GM23338 (cell line): ENCODE data around the gene FAM76B. TPM values are rescaled to one million over a fixed set of nuclear protein-coding genes. Genes with fewer than 3 reads are reported as not detected.

Experiments used
- ATAC-seq: fragments of 200-7000 bp; cut with Tn5 transposase; 3 replicates; pipeline ENCODE4 v1.9.1; 2020
- DNase-seq: peaks from one replicate; pipeline ENCODE4 v3.0.0-alpha.2; 2015; ENCODE audit warnings: low spot score
- H2AFZ ChIP-seq: fragments of 200-600 bp; sonication (generic); 2 replicates; pipeline ENCODE4 v1.8.0; 2016; ENCODE audit warnings: antibody characterized with exemption, mild to moderate bottlenecking, moderate library complexity
- H3F3A ChIP-seq: fragments of 200-600 bp; sonication (generic); replicated peaks from 2 replicates; pipeline ENCODE4 v1.8.0; 2017; ENCODE audit warnings: antibody characterized with exemption, mixed run types, low read depth
- H3K27ac ChIP-seq: fragments of 200-600 bp; sonication (generic); 2 replicates; pipeline ENCODE4 v1.6.1; 2016; ENCODE audit warnings: low read depth
- H3K27me3 ChIP-seq: fragments of 200-600 bp; sonication (generic); 2 replicates; pipeline ENCODE4 v1.8.0; 2016; ENCODE audit warnings: mild to moderate bottlenecking, mixed run types, moderate library complexity; ENCODE audit not compliant: insufficient read depth
- H3K36me3 ChIP-seq: fragments of 200-600 bp; sonication (generic); 2 replicates; pipeline ENCODE4 v1.8.0; 2016; ENCODE audit warnings: mild to moderate bottlenecking; ENCODE audit not compliant: insufficient read depth
- H3K4me1 ChIP-seq: fragments of 200-600 bp; sonication (generic); 2 replicates; pipeline ENCODE4 v1.8.0; 2016; ENCODE audit warnings: mild to moderate bottlenecking, moderate library complexity; ENCODE audit not compliant: insufficient read depth
- H3K4me2 ChIP-seq: fragments of 200-600 bp; sonication (generic); 2 replicates; pipeline ENCODE4 v1.7.1; 2017; ENCODE audit warnings: mixed run types
- H3K4me3 ChIP-seq: fragments of 200-600 bp; sonication (generic); 2 replicates; pipeline ENCODE4 v1.6.1; 2016; ENCODE audit warnings: mixed run types
- H3K79me2 ChIP-seq: fragments of 200-600 bp; sonication (generic); replicated peaks from 2 replicates; pipeline ENCODE4 v1.8.0; 2017; ENCODE audit warnings: mild to moderate bottlenecking; ENCODE audit not compliant: insufficient read depth
- H3K9me2 ChIP-seq: fragments of 200-600 bp; sonication (generic); 2 replicates; pipeline ENCODE4 v1.8.0; 2017; ENCODE audit not compliant: insufficient read depth
- H4K20me1 ChIP-seq: fragments of 200-600 bp; sonication (generic); replicated peaks from 2 replicates; pipeline ENCODE4 v1.8.0; 2017; ENCODE audit warnings: mild to moderate bottlenecking; ENCODE audit not compliant: insufficient read depth
- H3K27ac Mint-ChIP-seq: 2 replicates; pipeline ENCODE4 v1.8.0; 2020; ENCODE audit warnings: inconsistent platforms, mild to moderate bottlenecking, moderate library complexity, mixed read lengths
- H3K27me3 Mint-ChIP-seq: 3 replicates; pipeline ENCODE4 v1.8.0; 2022; ENCODE audit warnings: low read depth, mild to moderate bottlenecking, moderate library complexity, mixed read lengths, inconsistent platforms; ENCODE audit not compliant: insufficient read depth, poor library complexity
- H3K36me3 Mint-ChIP-seq: 3 replicates; pipeline ENCODE4 v1.8.0; 2021; ENCODE audit warnings: low read depth, mild to moderate bottlenecking, inconsistent platforms, moderate library complexity, mixed read lengths
- H3K4me1 Mint-ChIP-seq: 3 replicates; pipeline ENCODE4 v1.8.0; 2020; ENCODE audit warnings: mild to moderate bottlenecking, inconsistent platforms, mixed read lengths
- H3K4me3 Mint-ChIP-seq: 3 replicates; pipeline ENCODE4 v1.8.0; 2021; ENCODE audit warnings: moderate library complexity, mild to moderate bottlenecking, inconsistent platforms, mixed read lengths
- H3K9me3 Mint-ChIP-seq: 3 replicates; pipeline ENCODE4 v1.8.0; 2020; ENCODE audit warnings: moderate library complexity, mild to moderate bottlenecking, inconsistent platforms, mixed read lengths
- CREB1 ChIP-seq: fragments of 250-450 bp; sonication (Bioruptor Pico); IDR thresholded peaks from 2 replicates; pipeline ENCODE4 v1.5.0; 2020; ENCODE audit warnings: low read depth, mild to moderate bottlenecking, moderate library complexity
- CTCF ChIP-seq, 2 experiments: fragments of 200-600 bp in 1 of 2; sonication (generic) in 1 of 2; conservative IDR thresholded peaks; 2 replicates each; pipeline versions ENCODE4 v1.5.1 to v1.6.1; 2016 to 2017; ENCODE audit warnings: antibody characterized with exemption in 2 of 2, low read depth in 2 of 2, mild to moderate bottlenecking in 2 of 2, moderate library complexity in 1 of 2
- ETS1 ChIP-seq: IDR thresholded peaks from 2 replicates; pipeline ENCODE4 v1.6.1; 2016; ENCODE audit warnings: antibody characterized with exemption
- EZH2 ChIP-seq: fragments of 200-600 bp; sonication (generic); IDR thresholded peaks from one replicate; pipeline ENCODE4 v1.8.0; 2017; ENCODE audit warnings: antibody characterized with exemption, mild to moderate bottlenecking, low read depth; ENCODE audit not compliant: unreplicated experiment
- EZH2phosphoT487 ChIP-seq: fragments of 200-600 bp; sonication (generic); IDR thresholded peaks from one replicate; pipeline ENCODE4 v1.8.1; 2018; ENCODE audit warnings: antibody characterized with exemption; ENCODE audit not compliant: unreplicated experiment
- JUNB ChIP-seq: IDR thresholded peaks from one replicate; pipeline ENCODE4 v1.6.1; 2016; ENCODE audit warnings: antibody characterized with exemption; ENCODE audit not compliant: unreplicated experiment
- POLR2AphosphoS5 ChIP-seq: IDR thresholded peaks from 2 replicates; pipeline ENCODE4 v1.6.1; 2016; ENCODE audit warnings: antibody characterized with exemption, low read depth
- STAT1 ChIP-seq: IDR thresholded peaks from one replicate; pipeline ENCODE4 v1.6.1; 2016; ENCODE audit warnings: antibody characterized with exemption; ENCODE audit not compliant: unreplicated experiment
- ZNF114 ChIP-seq: fragments of 250-450 bp; sonication (Bioruptor Pico); IDR thresholded peaks from 2 replicates; pipeline ENCODE4 v1.5.0; 2020; ENCODE audit warnings: mild to moderate bottlenecking, moderate library complexity
- ZNF331 ChIP-seq: fragments of 250-450 bp; sonication (Bioruptor Pico); IDR thresholded peaks from 2 replicates; pipeline ENCODE4 v1.5.0; 2020; ENCODE audit warnings: low read depth, mild to moderate bottlenecking, moderate library complexity
- polyA plus RNA-seq: library from polyadenylated mRNA; unstranded; fragments of >200 nt; fragmentation: Nextera tagmentation; extraction: Ambion mirVana; gene quantifications from 2 replicates; pipeline ENCODE4 v1.2.1, GENCODE V29; 2016
- total RNA-seq: library from RNA; depleted of rRNA; stranded (reverse); fragments of >200 nt; shearing (Covaris generic); gene quantifications from 2 replicates; pipeline ENCODE4 v1.2.3, GENCODE V29; 2014

Gene FAM76B
- total and polyA plus RNA-seq, 2 experiments from 2014 or later = 21.1 to 37.9 TPM

- H3K27me3 ChIP-seq = no peaks in the 10 kb centered on the region
- Mint-ChIP-seq H3K4me1 (no peaks in the 10 kb centered on the region), H3K27me3 (peaks cover 5% of the 10 kb centered on the region), H3K4me3 (no peak overlapping the region), H3K27ac (no peak overlapping the region), H3K9me3 (no peaks in the 10 kb centered on the region), H3K36me3 (no peaks in the 10 kb centered on the region)
- no peak overlapping the region for H3K4me3 ChIP-seq
- H4K20me1 ChIP-seq = no peaks in the 10 kb centered on the region; the same call in 1 of the 2 replicates
- TF ChIP-seq CTCF (conservative IDR thresholded peaks at IDR 0.05; ENCODE audit: low read depth in 2 of 2) = peak; percentile 68 to 84
- no peak for TF ChIP-seq POLR2AphosphoS5
- no peak for TF ChIP-seq CREB1 (CRISPR knock-in tag)
- no peak for TF ChIP-seq ZNF114 (CRISPR knock-in tag)
- TF ChIP-seq ETS1 = no peak
- no peak for TF ChIP-seq EZH2phosphoT487
- H3K79me2 ChIP-seq = no peaks in the 10 kb centered on the region
- H3K9me2 ChIP-seq = no peaks in the 10 kb centered on the region
- H2AFZ ChIP-seq = no peak overlapping the region
- peak; percentile 66 for ATAC-seq
- H3K36me3 ChIP-seq = no peaks in the 10 kb centered on the region
- H3K27ac ChIP-seq = no peak overlapping the region
- no peaks in the 10 kb centered on the region for H3K4me1 ChIP-seq
- H3F3A ChIP-seq = no peaks in the 10 kb centered on the region
- DNase-seq = peak; percentile 77
- no peak overlapping the region for H3K4me2 ChIP-seq
Observed at GRCh38 chr11:95764267-95764898, 25.2 kb downstream of the FAM76B start.

- no peaks in the 10 kb centered on the region for H3K36me3 ChIP-seq
- 0 out of 2 replicates have a peak, but pooled peaks cover 1% of the 10 kb centered on the region for H3K9me2 ChIP-seq
- Mint-ChIP-seq H3K36me3 (no peaks in the 10 kb centered on the region), H3K27me3 (peaks cover 5% of the 10 kb centered on the region), H3K27ac (no peak overlapping the region), H3K9me3 (no peaks in the 10 kb centered on the region), H3K4me1 (no peaks in the 10 kb centered on the region), H3K4me3 (no peak overlapping the region)
- H3K4me3 ChIP-seq = no peak overlapping the region
- no peaks in the 10 kb centered on the region for H3K4me1 ChIP-seq
- no peak overlapping the region for H2AFZ ChIP-seq
- H3K4me2 ChIP-seq = no peak overlapping the region
- no peaks in the 10 kb centered on the region for H3K27me3 ChIP-seq
- DNase-seq (no peak), ATAC-seq (no peak)
- H3F3A ChIP-seq = no peaks in the 10 kb centered on the region
- H3K79me2 ChIP-seq = no peaks in the 10 kb centered on the region
- no peak overlapping the region for H3K27ac ChIP-seq
- H4K20me1 ChIP-seq = no peaks in the 10 kb centered on the region
- TF ChIP-seq CREB1 (CRISPR knock-in tag) (no peak), CTCF (conservative IDR thresholded peaks at IDR 0.05; ENCODE audit: low read depth in 2 of 2) (no peak), EZH2 (no peak), ETS1 (no peak), STAT1 (no peak), ZNF331 (CRISPR knock-in tag) (no peak), JUNB (no peak)
Observed at GRCh38 chr11:95762534-95762933, 27.0 kb downstream of the FAM76B start.
